Dedifferentiated amniotic fluid mesenchymal stem cell (primary cell): ENCODE results near the gene POLL.

Source experiments
- DNase-seq: peaks from one replicate; pipeline ENCODE4 v3.0.0-alpha.2; 2016; ENCODE audit errors: extremely low spot score

POLL gene

DNA sequence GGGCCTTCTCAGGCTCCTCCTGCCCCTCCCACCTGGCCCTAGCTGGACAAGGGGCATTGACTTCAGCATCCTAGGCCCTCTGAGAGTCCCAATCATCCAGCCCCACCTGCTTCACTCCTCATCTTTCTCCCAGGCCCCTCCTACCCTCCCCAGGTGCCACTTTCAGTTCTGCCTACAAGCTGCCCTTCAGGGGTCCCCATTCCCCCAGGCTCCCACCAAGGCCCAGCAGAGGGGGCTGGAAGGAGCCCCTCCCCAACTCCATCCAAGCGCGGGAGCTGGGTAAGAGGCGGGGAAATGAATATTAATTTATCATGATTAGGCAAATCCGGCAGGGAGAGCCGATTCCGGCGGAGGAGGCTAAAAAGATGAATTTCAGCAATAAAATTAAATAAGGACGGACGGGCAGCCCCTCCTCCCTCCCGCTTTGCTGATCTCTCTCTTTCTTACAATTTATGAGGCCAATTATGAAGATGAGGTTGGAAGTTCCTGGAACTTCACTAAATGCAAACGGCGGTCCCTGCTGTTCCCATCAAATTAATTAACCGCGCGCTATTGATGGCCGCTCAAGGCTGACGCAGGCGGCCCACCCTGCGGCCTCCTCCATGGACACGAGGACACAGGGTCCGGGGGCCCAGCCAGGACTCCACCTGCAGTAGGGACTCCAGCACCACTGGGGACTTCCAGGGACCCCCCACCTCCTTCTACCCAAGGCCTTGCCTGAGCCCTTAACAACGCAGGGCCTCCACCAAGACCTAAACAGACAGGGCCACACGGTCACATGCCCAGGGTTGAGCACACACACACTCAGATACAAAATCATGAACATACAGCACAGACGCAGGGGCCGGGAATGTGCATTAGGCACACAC, 13.9 kb downstream of the POLL start:
- DNase-seq, result no peak

DNA sequence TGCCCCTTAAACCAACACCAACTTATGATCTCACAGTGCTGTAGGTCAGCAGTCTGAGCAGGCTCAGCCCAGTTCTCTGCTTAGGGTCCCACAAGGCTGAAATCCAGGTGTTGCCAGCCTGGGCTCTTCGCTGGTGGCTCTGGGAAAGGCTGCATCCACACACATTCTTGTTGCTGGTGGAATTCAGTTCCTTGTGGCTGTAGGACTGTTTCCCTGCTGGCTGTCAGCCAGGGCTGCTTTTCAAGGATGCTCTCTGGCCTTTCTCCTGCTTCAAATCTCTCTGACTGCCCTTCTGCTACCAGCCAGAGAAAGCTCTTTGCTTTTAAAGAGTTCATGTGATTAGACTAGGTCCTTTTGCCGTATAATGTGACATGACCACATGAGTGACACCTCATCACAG, 15.3 kb downstream of the POLL start:
- DNase-seq, result no peak

DNA sequence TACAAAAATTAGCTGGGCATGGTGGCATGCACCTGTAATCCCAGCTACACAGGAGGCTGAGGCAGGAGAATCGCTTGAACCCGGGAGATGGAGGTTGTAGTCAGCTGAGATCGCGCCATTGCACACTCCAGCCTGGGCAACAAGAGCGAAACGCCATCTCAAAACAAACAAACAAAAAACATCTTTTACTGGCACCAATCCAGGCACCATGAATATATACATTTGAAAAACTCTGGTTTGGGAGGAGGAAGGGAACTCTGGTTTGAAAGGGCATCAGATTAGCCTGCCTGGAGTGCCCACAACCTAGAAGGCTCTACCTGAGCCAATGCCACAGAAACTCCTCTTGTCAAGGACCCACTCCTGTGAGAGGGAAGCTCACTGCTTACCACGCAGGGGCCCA, 15.9 kb downstream of the POLL start:
- DNase-seq, result no peak

DNA sequence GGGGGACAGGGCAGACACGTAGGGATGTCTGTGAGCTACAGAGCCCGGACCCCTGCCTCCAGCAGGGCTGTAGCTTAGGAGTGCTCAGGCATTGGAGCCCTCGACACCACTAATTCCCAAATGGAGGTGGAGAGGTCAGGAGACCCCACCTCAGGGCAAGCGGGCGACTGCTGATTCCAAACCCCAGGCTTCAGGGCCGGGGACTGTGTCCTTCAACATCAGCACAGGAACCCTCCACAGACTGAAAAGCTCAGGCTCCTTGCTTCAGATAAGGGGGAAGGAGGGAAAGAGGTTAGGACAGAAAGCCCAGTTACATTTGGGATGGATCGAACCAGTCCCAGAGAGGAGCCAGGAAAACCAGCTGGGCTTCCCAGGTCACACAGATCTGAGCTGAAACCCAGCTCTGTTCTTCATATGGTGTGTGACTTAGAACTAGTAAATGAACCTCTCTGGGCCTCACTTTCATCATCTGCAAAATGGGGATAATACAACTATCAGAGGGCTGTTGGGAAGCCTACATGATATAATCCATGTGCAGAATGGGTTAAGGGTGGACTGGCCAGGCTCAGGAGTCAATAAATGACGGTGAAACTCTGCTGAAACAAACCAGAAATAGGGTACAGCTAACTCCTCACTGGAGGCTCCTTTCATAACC, 16.7 kb downstream of the POLL start:
- no peak for DNase-seq

DNA sequence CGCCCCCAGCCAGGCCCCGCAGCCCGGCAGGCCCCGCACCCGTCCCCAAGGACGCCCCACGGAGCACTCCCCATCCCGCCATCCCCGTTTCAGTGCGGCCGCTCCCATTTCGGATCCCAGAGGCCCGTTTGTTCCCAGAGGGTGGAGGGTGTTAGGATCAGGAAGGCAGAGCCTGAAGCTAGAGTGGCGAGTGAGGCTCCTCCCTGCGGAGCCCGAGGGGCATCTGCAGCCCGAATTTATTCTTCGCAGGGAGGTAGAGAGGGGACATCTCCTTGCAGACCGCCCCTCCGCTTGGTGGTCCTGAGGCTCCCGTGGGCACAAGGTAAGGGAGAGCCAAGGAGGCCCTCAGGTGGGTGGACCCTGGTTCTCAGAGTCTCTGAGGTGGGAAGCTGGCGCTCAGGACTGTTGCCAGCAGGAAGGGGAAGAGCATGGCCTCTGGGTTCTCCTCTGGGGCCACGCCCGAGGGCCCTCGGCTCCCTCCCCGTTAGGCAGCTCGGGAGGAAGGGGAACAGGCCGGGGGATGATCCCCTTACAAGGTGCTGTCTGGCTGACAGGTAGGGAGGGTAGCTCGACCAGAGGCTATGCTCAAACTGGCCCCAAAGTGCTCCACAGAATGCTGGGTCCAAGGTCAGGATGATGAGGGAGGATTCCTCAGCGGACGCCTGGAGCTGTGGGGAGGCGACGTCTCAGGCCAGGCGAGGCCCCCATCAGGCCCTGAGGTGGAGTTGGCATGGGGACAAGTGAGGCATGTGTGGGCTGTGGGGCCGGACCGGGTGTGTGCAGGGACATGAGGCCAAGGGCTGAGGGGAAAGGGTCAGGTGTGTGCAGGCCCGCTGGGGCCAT, 17.4 kb downstream of the POLL start:
- DNase-seq, result no peak

DNA sequence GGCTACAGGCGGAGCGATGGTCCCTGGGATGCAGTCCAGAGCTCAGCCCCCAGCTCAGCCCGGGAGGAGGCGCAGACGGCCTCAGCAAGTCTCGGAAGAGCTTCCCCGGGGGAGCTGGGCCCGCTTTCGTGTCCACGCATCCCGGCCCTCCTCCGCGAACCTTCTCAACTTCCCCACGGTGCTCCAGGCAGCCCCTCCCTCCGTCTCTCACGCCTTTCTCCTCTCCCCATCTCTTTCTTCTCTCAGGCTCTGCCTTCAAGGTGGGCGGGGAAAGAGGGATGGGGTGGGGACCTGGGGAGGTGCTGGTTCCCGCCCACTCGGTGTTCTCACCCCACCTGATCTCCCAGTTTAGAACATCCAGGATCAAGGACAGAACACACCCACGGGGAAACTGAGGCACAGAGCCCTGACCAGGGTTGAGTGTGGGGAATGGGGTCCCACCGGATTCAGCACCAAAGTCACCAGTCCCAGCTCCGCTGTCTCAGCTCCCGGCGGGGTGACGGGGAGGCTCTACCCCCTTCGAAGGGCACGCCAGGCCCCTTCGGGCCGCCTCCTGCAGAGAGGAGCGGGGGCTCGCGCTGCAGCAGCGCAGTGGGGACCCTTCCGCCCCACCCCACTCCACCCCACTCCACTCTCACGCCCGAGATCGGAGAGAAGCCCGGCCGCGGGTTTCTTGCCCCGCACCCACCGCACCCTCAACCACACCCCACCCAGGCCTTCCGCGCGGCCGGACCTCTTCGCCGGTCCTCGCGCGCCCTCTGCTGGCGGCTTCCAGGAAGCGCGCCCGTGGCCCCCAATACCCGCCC, 18.2 kb downstream of the POLL start:
- DNase-seq, result peak; percentile 35

DNA sequence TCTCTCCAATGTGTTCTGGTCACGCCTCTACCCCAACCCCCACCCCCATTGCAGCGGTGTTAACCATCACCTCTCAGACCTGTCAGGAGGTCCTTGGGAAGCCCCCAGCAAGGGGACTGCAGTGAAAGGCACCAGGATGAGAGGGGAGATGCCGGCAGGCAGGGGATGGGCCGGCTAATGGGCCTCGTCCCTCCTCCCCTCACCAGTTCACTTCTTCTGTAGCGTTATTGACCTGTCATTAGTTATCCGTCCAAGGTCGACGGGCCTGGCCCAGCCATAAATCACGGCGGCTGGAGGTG, 18.8 kb downstream of the POLL start:
- no peak for DNase-seq

DNA sequence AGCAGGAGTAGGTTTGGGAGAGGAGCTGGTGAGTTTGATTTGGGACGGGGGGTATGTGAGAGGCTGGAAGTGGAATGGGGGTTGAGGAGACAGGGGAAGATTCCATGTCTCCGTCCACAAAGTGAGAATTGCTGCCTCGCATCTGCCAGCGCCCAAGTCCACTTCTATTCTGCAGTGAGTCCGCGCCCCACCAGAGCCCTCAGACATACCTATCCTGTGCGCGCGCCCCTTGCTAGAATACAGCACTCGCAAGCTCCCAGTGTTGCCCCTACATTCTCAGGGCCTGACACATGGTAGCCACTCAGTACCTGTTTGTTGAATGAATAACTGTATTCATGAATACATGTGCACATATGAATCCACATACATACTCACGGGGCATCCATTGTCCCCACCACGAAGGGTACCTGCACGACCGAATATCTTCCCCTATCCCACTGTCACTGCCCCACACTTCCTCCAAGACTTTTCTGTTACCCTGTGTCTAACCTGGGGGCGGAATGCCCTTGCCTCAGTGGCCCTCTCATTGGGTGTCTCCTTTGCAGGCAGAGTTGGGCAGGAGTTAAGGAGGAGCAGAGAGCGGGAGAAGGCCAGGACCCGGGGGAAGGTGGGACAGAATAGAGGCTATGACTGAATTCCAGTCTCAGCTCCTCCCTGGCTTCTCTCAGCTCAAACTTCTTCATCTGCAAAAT, 19.9 kb downstream of the POLL start:
- DNase-seq, result no peak

DNA sequence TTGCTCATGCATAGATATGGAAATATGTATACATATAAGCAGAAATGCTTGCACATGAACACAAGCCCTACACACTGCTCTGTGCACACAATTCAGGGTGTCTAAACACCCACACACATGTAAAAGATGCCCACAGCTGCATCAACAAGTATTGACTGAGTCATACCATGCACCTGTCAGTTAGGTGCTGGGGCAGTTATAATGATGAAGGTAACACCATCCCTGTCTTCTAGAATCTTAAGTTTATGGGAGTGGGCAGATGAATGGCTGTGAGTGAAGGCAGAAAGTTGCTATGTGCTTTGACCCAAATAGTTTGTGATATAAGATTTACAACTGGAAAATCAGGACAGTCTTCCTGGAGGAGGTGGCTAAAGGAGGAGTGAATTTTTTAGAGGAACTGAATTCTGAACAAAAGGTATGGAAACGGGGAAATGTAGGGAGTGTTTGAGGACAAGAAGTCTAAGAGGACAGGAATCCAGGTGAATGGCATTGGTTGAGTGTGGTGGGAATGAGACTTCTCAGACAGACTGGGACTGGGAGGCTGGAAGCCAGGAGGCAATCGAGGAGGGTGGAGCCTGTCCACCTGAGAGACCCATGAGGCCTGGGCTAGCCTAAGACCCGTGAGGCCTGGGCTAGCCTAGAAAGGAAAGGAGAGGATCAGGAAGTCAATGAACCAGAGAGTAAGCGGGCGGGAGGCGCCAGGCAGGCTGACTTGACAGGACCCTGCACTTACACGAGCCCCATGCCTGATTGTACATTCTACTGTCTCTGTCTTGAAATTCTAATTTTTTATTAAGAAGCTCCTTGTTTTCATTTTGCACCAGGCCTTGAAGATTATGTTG, 20.7 kb downstream of the POLL start:
- DNase-seq, result no peak

DNA sequence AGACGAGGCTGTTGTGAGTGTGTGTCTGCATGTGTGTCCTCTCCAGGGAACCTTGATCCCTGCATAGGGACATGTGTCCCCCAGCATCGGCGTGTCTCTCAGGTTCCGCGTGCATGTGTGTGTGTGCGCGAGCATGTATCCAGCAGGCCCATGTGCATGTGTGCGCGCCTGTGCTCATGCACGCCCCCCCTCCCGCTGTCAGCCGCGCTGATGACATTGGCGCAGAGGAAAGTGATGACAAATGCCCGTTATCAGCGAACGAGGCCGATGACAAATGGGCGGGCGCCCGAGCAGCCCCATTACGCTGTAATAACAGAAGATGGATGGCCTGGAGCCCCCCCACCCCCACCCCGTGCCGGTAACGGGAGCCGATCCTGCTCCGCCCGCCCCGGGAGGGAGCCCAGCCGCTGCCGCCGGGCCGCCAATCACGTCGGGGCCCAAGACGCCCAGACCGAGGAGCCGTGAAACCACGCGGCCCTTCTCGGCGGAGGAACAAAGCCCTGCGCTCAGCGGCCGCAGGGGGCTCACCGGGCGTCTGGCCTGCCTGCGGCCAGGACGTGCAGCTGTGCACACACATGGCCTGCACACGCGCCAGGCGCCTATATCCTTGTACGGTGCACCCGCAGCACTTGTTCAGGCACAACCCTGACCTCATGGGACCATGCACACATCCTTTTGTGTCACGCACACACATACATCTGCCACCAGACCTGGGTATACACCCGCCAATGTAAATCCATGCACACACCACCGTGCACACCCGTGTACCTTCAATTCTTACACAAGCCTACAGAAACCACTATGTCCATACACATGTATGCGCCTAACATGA, 21.5 kb downstream of the POLL start:
- no peak for DNase-seq

DNA sequence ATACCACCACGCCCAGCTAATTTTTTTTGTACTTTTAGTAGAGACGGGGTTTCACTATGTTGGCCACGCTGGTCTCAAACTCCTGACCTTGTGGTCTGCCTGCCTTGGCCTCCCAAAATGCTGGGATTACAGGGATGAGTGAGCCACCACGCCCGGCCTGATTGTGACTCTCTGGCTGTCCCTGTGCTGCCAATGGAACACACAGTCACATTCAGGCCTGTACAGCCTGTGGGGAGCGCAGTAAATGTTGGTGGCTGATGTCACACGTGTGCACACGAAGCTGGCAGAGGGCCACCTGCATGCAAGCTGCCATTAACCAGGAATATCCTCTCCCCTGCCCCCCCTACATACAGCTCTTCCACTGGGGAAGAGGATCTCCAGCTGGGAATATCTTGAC, 22.1 kb downstream of the POLL start:
- DNase-seq, result no peak

DNA sequence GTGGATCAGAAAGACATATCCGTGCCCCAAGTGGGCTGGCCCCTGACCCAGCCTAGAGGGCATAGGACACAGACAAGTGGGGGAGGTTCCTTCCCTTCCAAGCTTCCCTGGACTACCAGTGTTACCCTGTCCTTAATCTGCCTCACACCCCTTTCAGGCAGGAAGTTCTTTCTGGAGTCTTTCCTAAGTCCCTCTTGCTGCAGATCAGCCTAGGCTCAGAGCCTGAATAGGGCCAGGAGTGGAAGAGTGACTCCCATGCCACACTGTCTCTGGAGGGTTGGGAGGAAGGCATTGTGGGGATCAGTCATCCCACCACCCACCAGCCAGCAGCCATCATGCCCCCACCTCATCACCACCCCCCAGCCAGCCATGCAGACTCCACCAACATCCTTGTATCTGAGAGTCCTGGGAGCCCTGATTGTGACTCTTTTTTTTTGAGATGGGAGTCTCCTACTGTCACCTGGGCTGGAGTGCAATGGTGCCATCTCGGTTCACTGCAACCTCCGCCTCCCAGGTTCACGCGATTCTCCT, 22.6 kb downstream of the POLL start:
- no peak for DNase-seq

DNA sequence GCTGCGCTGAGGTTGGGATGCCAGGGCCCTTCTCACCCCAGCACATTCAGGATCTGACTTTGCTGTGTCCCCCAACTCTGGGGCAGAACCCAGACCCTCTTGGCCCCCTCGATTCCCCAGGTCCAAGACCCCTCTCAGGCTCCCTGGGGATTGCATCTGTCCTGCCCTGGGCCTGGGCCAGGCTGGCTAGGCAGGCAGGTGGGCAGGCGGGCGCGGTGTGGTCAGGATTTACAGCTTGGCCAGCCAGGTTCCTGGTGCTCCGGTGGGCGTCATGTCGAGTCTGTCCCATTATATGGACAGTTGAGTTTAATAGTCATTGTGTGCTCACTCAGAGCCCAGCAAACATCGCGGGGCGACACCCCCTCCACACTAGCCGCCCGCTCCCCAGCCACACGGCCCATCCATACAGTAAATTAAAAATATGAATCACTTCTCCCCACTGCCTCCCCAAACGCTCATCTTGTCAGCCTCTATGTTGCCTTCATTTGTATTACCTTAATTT, 23.5 kb downstream of the POLL start:
- DNase-seq, result no peak

DNA sequence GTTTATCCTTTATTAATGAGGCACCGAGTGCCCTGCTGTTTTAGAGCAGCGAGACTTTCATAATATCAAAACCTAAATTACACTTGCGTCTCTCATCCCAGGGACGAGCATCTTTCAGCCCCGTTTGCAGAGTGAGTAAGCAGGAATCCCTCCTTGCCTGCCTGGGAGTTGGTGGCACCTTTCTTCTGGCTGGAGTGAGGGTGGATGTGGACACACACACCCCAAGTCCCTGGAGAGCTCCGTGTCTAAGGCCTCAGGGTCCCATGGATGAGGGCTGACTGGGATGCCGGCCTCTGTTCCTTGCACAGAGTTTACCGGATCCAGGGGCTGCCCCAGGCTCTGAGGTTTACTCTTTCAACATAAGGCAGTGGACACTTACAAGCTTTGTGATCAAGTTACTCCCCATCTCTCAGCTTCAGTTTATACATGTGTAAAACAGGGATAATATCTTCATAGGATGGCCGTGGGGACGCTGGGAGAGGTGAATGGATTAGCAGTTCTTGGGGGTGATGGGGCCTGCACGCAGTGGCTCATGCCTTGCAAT, 24.5 kb downstream of the POLL start:
- DNase-seq, result no peak

DNA sequence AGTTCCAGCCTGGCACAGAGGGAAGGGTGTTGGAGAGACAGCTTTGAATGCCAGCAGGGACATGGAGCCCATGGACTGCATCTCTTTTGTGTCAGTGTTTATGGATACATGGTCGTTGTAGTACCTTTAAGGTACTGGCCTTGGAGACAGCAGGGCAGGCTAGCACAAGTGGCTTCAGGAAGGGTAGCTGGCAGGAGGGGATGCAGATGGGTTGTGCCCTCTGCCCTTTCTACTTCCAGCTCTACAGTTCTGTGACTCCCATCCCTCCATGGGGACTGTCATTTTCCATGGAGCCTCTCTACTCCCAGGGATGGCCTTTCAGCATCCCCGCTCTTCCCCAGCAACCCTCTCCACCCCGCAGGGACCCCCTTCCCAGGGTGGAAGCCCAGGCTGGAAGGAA, 25.1 kb downstream of the POLL start:
- DNase-seq, result no peak

DNA sequence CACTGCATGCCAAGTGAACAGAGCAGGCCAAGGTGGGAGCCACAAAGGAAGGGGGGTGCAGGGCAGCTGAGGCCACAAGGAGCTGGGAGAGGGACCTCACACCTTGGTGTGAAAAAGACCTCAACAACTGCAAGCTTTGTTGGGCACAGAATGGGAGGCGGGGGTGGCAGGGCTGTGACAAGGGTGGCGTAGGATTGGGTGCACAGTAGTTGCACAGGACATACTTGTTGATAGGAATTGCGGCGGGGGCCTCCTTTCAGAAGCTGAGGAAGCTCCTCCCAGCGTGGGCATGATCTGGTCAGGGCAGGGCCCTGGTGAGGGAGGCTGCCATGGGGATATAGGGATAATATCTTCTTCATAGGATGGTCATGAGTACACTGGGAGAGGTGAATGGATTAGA, 25.8 kb downstream of the POLL start:
- no peak for DNase-seq

DNA sequence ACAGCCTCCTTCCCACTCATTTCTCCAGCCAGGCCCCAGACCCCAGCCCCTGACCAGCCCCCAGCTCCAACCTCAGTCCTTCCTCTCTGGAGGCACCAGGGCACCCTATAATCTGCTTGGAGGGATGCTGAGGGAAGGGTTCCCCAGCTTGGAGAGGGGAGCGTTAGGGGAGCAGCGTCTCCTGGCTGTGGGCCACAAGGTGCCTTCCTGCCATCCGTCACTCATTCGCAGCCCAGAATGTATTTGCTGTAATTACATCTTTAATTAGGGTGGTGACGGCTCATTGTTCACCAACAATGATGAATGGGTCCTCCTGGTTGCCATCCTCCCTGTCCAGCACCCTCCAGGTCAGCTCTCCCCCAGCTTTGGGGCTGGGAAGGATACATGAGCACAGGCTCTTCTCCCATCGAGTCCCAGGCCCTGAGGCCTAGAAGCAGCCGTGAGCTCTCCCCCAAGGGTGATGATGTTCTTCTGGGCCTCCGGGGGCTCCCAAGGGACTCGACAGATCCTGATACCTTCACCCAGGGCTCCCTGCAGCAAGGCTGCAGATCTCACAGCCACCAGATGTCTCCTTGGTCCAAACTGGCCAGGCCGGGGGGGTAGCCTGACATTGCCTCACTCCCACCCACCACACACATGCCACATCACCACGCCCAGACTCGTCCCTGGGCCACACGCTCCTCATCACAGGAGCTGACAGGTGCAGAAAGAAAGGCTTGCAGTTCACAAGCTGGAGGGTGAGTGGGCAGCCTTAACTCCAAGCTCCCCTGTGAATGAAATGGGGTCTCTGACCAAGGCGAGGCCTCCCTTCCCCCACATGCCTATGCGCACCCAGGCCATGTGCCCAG, 26.8 kb downstream of the POLL start:
- DNase-seq, result no peak
